RPMI7951 (cell line): ENCODE data around the gene EXOC1. TPM values are rescaled to one million over a fixed set of nuclear protein-coding genes. Genes with fewer than 3 reads are reported as not detected.
A peak's percentile ranks its signal among the peaks of the same experiment; 100 is the strongest.

Experiments
- DNase-seq: peaks from one replicate; pipeline ENCODE4 v3.0.0-alpha.2; 2012; ENCODE audit warnings: low read depth
- total RNA-seq: library from RNA; depleted of rRNA; stranded (reverse); fragments of >200 nt; shearing (Covaris generic); gene quantifications from 2 replicates; pipeline ENCODE4 v1.2.3, GENCODE V29; 2014

The EXOC1 gene
- total RNA-seq, 1 experiment from 2014 or later: 29.1 TPM

- DNase-seq: no peak
These were observed 1.6 kb upstream of the EXOC1 start for GRCh38 chr4:55851885-55852284.

DNA sequence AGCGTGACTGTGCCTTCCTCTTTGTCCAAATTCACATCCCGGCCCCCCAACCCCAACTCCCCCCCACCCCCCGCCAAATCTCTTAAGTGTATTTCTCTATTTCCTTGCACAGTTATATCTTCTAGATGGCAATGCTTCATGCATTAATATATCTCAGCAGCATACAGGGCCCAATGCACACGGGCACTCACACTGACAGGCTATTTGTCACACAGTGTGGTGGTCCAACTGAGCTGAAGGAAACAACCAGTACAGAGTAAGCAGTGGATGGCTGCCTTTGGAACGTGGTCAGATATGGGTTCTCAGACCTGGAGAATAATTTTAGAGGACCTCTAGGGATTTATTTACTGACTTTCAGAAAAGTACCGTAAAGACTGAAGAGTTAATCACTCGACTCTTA is 681 bp downstream of the EXOC1 start:
- no peak for DNase-seq

- DNase-seq: no peak
These were observed 4.1 kb downstream of the EXOC1 start for GRCh38 chr4:55857586-55857985.

DNA sequence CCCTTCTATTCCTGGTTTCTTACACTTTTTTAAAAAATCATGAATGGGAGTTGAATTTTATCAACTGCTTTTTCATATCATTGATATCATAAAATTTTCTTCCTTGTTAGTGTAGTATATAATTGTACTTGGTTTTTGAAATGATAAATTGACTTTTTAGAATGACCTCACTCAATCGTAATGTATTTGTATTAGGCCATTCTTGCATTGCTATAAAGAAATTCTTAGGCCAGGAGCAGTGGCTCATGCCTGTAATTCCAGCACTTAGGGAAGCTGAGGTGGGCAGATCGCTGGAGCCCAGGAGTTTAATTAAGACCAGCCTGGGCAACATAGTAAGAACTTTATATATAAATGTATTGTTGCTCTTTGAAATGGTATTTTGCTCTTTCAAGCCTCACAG is 6.3 kb downstream of the EXOC1 start:
- DNase-seq: no peak

DNA sequence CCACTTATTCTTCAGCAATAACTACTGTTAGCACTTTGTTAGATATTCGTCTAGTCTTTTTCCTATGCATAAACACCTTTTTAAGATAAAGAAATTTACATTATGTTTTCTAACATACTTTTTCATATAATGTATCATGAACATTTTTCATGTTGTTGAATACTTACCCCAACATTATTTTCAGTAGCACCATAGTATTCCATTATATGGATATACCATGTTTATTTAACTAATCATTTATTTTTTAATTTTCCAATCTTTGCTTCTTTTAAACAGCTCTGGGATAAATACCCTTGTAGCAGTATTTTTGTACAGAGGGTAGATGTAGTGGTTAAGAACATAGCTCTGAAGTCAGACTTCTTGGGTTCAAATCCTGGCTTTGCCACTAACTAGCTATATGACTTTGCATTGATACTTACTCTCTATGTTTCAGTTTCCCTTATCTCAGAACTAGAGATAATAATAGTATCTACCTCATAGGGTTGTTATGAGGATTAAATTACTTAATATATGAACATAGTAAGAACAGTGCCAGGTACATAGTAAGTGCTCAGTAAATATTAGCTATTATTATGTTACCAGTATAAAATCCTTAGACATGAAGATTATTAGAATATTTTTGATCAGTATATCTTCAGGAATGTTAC is 11.3 kb downstream of the EXOC1 start:
- DNase-seq: no peak

DNA sequence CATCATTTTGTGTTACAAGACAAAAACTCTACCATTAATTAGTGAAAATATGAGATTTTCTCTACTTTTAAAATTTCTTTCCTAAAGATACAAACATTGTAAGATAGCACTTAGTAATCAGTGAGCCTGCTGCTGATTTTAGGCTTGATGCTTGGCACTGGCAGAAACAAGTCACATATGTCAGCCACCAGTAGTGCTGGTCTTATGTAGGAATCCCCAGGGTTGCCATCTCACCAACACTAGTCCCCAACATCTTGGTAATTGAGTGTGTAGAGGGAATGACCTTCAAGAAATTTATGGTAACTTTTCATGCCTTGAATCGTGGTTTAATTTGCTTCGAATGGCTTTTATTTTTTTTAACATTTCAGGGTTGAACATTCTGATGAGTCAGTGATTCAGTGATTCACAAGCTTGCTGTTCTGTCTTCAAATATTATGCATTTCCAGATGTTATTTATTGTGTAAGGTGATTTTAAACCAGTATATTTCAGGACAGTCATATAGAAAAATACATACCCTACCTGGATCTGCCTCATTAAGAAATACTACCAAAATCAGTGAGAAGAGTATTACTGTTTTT is 11.9 kb downstream of the EXOC1 start:
- DNase-seq: peak; percentile 48

GRCh38 chr4:55866290-55866907 is 13.0 kb downstream of the EXOC1 start:
- DNase-seq: peak; percentile 88

DNA sequence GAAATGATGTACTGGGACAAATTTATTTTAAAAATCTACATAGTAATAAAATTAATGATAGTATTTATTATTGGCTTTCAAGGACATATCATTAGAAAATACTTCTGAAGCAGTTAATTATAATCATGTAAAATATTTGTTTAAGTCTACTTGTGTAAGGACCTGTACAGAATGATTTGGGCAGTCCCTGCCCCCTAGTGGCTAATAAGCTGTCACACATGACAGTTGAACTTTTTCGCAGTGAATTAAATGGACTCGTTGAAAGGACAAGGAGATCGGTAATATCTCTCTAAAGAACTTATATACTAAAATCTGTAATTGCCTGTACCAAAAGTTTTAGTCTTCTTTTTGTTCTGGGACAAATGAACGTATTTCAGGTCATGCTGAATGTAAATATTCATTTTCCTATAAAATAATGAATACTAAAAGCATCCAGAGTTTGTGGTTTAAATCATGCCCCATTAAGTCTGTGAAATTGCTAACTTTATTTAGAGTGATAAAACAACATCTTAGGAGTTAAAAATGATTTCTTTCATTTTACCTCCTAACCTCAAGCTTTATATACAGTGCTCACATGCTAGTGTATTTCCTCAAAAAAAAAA is 13.6 kb downstream of the EXOC1 start:
- peak; percentile 63 for DNase-seq

DNA sequence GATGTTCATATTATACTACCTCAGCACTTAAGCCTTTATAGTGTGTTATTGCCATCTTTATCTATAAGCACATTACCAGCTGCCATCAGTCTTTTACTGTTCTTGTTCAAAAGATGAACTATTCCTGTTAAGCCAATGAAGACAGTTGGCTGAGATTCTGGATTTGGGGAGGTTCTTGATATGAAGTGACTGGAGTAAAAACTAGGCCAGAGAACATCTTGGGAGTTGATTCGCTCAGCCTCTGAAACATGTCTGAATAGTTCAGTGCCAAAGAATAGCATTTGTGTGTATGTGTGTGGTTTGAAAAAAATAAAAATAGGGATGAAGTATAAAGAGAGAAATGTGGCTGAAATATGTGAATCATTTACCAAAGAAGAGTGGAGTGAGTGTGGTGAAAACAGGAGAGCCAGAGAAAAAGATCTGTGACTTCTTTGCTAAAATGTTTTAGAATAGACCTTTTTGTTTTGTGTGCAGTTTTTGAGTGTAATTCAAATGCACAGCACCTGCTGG is 15.2 kb downstream of the EXOC1 start:
- no peak for DNase-seq

DNA sequence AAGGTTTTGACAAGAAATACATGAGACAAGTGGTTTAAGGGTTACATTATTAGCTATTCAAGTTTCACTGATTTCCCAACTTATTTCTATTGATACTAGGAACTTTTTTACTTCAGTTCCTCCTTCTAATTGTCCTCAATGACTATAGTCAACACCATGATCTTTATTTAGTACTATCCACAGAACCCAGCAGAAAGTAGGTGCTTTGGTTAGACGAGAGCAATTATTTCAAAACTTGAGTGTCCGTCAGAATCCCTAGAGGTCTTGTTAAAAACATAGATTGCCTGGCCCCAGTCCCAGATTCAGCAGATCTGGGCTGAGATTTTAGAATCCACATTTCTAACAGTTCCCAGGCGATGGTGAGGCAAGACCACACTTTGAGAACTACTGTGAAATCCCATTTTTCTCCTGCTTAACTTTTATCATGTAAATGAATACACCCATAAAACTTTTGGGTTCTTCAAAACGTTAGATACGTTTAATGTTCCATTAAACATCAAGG is 17.9 kb downstream of the EXOC1 start:
- DNase-seq: no peak

- DNase-seq: no peak
These were observed 21.4 kb downstream of the EXOC1 start for GRCh38 chr4:55874831-55875230.

DNA sequence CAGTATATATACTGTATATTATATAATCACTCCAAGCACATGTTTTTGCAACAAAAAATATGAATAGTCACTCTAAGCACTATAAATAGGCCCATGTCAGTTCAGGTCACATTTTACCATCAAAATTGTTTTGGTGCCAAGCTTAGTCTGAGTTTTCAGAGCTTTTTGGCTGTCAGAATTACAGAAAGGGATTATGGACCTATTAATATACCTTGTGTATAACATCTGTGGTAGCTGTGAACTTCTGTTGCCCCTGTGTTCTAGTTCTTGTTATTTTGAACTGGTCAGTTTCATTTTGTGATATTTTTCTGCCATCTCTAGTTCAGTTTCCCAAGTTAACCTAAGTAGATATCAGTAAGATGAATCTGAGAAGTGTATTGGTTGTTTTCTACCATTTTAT is 22.9 kb downstream of the EXOC1 start:
- no peak for DNase-seq

GRCh38 chr4:55879224-55879623 is 25.8 kb downstream of the EXOC1 start:
- no peak for DNase-seq

- DNase-seq: no peak
These were observed 27.3 kb downstream of the EXOC1 start for GRCh38 chr4:55880652-55881280.

GRCh38 chr4:55884093-55884850 is 30.8 kb downstream of the EXOC1 start:
- no peak for DNase-seq

DNA sequence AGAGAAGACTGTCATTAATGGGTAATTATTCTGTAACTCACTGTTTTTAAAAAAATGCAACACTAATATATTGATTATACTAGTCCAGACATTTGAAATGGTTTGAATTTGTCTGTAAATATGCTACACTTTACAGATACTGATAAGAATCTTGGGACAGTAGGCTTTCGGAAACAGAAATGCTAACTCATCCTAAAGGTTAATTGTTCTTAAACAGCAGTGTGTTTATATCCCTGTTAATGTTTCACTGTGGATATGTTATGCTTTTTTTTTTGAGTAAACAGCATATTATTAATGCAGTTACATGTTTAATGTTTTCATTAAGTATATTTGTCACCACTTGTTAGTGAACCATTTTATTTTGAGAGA is 31.4 kb downstream of the EXOC1 start:
- no peak for DNase-seq

GRCh38 chr4:55887594-55887993 is 34.1 kb downstream of the EXOC1 start:
- no peak for DNase-seq

DNA sequence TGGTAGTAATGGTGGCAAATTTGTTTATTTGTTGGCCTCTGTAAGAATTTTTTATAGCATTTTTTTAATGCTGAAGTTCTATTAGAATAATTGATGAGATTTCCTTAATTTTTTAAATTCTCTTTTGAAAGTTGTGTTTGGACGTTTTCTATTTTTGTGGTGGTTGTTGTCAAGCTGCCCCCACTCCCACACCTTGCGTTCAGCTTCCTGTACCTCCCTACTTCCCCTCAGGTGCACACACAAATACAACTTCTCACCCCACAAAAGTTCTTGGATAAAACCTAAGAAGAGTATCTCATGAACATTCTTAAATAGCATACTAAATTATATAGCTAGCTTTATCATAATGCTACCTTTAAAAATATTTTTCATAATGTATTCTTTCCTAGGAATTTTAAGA is 38.7 kb downstream of the EXOC1 start:
- DNase-seq: no peak

DNA sequence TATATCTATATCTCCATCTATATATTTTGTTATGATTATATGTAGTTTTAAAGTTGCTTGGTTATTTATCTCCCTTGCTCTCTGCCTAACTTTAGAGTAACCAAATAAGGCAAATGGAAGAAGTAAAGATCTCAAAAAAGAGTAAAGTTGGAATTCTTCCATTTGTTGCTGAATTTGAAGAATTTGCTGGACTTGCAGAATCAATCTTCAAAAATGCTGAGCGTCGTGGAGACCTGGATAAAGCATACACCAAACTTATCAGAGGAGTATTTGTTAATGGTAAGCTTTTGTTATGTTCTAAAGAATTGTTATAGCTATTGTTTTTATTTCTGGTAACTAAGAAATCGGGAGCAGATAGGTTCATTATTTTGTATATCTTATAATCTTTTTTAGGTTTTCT is 43.2 kb downstream of the EXOC1 start:
- no peak for DNase-seq

GRCh38 chr4:55902677-55903076 is 49.2 kb downstream of the EXOC1 start:
- DNase-seq: no peak

- DNase-seq: no peak
These were observed 50.1 kb downstream of the EXOC1 start for GRCh38 chr4:55903577-55903976.

- no peak for DNase-seq
These were observed 51.1 kb downstream of the EXOC1 start for GRCh38 chr4:55904576-55904975.
